ENCODE data around the gene NCKAP5. TPM values are rescaled to one million over a fixed set of nuclear protein-coding genes. Genes with fewer than 3 reads are reported as not detected.

The NCKAP5 gene
- total RNA-seq, 2 donors from 2014 or later = not detected

- no peaks in the 10 kb centered on the region for H3K27me3 Mint-ChIP-seq (ENCODE audit: low read depth)
- no peaks in the 10 kb centered on the region for H3K4me1 Mint-ChIP-seq (ENCODE audit: low read depth)
- ATAC-seq (replicated peaks in 1 of 2) = no peak
- DNase-seq = no peak
- no peak overlapping the region for H3K27ac Mint-ChIP-seq
- no peaks in the 10 kb centered on the region for H3K36me3 Mint-ChIP-seq (ENCODE audit: insufficient read depth in 2 of 2)
- no peaks in the 10 kb centered on the region for H3K9me3 Mint-ChIP-seq
- H3K4me3 Mint-ChIP-seq = no peak overlapping the region
Measured at GRCh38 chr2:133497270-133497893, 70.9 kb downstream of the NCKAP5 start.

- H3K27me3 Mint-ChIP-seq (ENCODE audit: low read depth) = no peaks in the 10 kb centered on the region
- H3K4me3 Mint-ChIP-seq = no peak overlapping the region
- H3K36me3 Mint-ChIP-seq (ENCODE audit: insufficient read depth in 2 of 2) = no peaks in the 10 kb centered on the region
- DNase-seq (no peak), ATAC-seq (replicated peaks in 1 of 2) (no peak)
- no peaks in the 10 kb centered on the region for H3K9me3 Mint-ChIP-seq
- no peak overlapping the region for H3K27ac Mint-ChIP-seq
- H3K4me1 Mint-ChIP-seq (ENCODE audit: low read depth) = no peaks in the 10 kb centered on the region
Measured at GRCh38 chr2:133496501-133497269, 71.6 kb downstream of the NCKAP5 start.

- Mint-ChIP-seq H3K36me3 (ENCODE audit: insufficient read depth in 2 of 2) (no peaks in the 10 kb centered on the region), H3K27me3 (ENCODE audit: low read depth) (no peaks in the 10 kb centered on the region), H3K27ac (no peak overlapping the region), H3K9me3 (no peaks in the 10 kb centered on the region), H3K4me1 (ENCODE audit: low read depth) (no peaks in the 10 kb centered on the region), H3K4me3 (no peak overlapping the region)
- ATAC-seq (replicated peaks in 1 of 2) (no peak), DNase-seq (no peak)
Measured at GRCh38 chr2:133495226-133495625, 73.0 kb downstream of the NCKAP5 start.

GRCh38 chr2:133492719-133493380, 75.4 kb downstream of the NCKAP5 start:
- no peaks in the 10 kb centered on the region for H3K27me3 Mint-ChIP-seq (ENCODE audit: low read depth)
- H3K9me3 Mint-ChIP-seq = no peaks in the 10 kb centered on the region
- ATAC-seq (replicated peaks in 1 of 2) (no peak), DNase-seq (no peak)
- no peaks in the 10 kb centered on the region for H3K36me3 Mint-ChIP-seq (ENCODE audit: insufficient read depth in 2 of 2)
- H3K4me1 Mint-ChIP-seq (ENCODE audit: low read depth) = no peaks in the 10 kb centered on the region
- H3K27ac Mint-ChIP-seq = no peak overlapping the region
- H3K4me3 Mint-ChIP-seq = no peak overlapping the region

- no peaks in the 10 kb centered on the region for H3K27me3 Mint-ChIP-seq (ENCODE audit: low read depth)
Measured at GRCh38 chr2:133490411-133490980, 77.8 kb downstream of the NCKAP5 start.

GRCh38 chr2:133489641-133490410, 78.4 kb downstream of the NCKAP5 start:
- Mint-ChIP-seq H3K9me3 (peaks cover 2 to 3% of the 10 kb centered on the region in 2 donors), H3K4me3 (no peak overlapping the region), H3K36me3 (ENCODE audit: insufficient read depth in 2 of 2) (no peaks in the 10 kb centered on the region), H3K27ac (no peak overlapping the region), H3K27me3 (ENCODE audit: low read depth) (no peaks in the 10 kb centered on the region), H3K4me1 (ENCODE audit: low read depth) (no peaks in the 10 kb centered on the region)
- ATAC-seq (replicated peaks in 1 of 2) = no peak
- no peak for DNase-seq

More at GRCh38 chr2:133490411-133490980, 77.8 kb downstream of the NCKAP5 start:
- no peak for DNase-seq
- H3K9me3 Mint-ChIP-seq = peaks cover 2 to 3% of the 10 kb centered on the region in 2 donors
- H3K36me3 Mint-ChIP-seq (ENCODE audit: insufficient read depth in 2 of 2) = no peaks in the 10 kb centered on the region
- no peaks in the 10 kb centered on the region for H3K4me1 Mint-ChIP-seq (ENCODE audit: low read depth)
- H3K4me3 Mint-ChIP-seq = no peak overlapping the region
- H3K27ac Mint-ChIP-seq = no peak overlapping the region
- ATAC-seq (replicated peaks in 1 of 2) = no peak

GRCh38 chr2:133489146-133489545, 79.1 kb downstream of the NCKAP5 start:
- Mint-ChIP-seq H3K36me3 (ENCODE audit: insufficient read depth in 2 of 2) (no peaks in the 10 kb centered on the region), H3K27ac (no peak overlapping the region), H3K4me1 (ENCODE audit: low read depth) (no peaks in the 10 kb centered on the region)

GRCh38 chr2:133486771-133487191, 81.5 kb downstream of the NCKAP5 start:
- Mint-ChIP-seq H3K4me3 (no peak overlapping the region), H3K4me1 (ENCODE audit: low read depth) (no peaks in the 10 kb centered on the region), H3K27me3 (ENCODE audit: low read depth) (no peaks in the 10 kb centered on the region), H3K27ac (no peak overlapping the region), H3K36me3 (ENCODE audit: insufficient read depth in 2 of 2) (no peaks in the 10 kb centered on the region), H3K9me3 (peaks cover 2 to 4% of the 10 kb centered on the region in 2 donors)
- ATAC-seq (replicated peaks in 1 of 2) = no peak
- no peak for DNase-seq

More at GRCh38 chr2:133489146-133489545, 79.1 kb downstream of the NCKAP5 start:
- H3K27me3 Mint-ChIP-seq (ENCODE audit: low read depth) = no peaks in the 10 kb centered on the region
- H3K9me3 Mint-ChIP-seq = peaks cover 2 to 3% of the 10 kb centered on the region in 2 donors
- no peak for ATAC-seq (replicated peaks in 1 of 2)
- DNase-seq = no peak
- H3K4me3 Mint-ChIP-seq = no peak overlapping the region

GRCh38 chr2:133485868-133486267, 82.4 kb downstream of the NCKAP5 start:
- Mint-ChIP-seq H3K4me1 (ENCODE audit: low read depth) (no peaks in the 10 kb centered on the region), H3K4me3 (no peak overlapping the region), H3K9me3 (peaks cover 2 to 4% of the 10 kb centered on the region in 2 donors), H3K36me3 (ENCODE audit: insufficient read depth in 2 of 2) (no peaks in the 10 kb centered on the region), H3K27me3 (ENCODE audit: low read depth) (no peaks in the 10 kb centered on the region), H3K27ac (no peak overlapping the region)
- DNase-seq (no peak), ATAC-seq (replicated peaks in 1 of 2) (no peak)

- no peaks in the 10 kb centered on the region for H3K4me1 Mint-ChIP-seq (ENCODE audit: low read depth)
- peaks cover 2 to 4% of the 10 kb centered on the region in 2 donors for H3K9me3 Mint-ChIP-seq
- H3K27me3 Mint-ChIP-seq (ENCODE audit: low read depth) = no peaks in the 10 kb centered on the region
- no peaks in the 10 kb centered on the region for H3K36me3 Mint-ChIP-seq (ENCODE audit: insufficient read depth in 2 of 2)
- DNase-seq (no peak), ATAC-seq (replicated peaks in 1 of 2) (no peak)
- no peak overlapping the region for H3K27ac Mint-ChIP-seq
- H3K4me3 Mint-ChIP-seq = no peak overlapping the region
Measured at GRCh38 chr2:133484784-133485183, 83.5 kb downstream of the NCKAP5 start.

- Mint-ChIP-seq H3K27me3 (ENCODE audit: low read depth) (no peaks in the 10 kb centered on the region), H3K4me1 (ENCODE audit: low read depth) (no peaks in the 10 kb centered on the region), H3K9me3 (peaks cover 2 to 4% of the 10 kb centered on the region in 2 donors), H3K4me3 (no peak overlapping the region), H3K36me3 (ENCODE audit: insufficient read depth in 2 of 2) (no peaks in the 10 kb centered on the region), H3K27ac (no peak overlapping the region)
- ATAC-seq (replicated peaks in 1 of 2) (no peak), DNase-seq (no peak)
Measured at GRCh38 chr2:133484106-133484505, 84.2 kb downstream of the NCKAP5 start.

GRCh38 chr2:133483181-133483580, 85.1 kb downstream of the NCKAP5 start:
- Mint-ChIP-seq H3K4me3 (no peak overlapping the region), H3K4me1 (ENCODE audit: low read depth) (no peaks in the 10 kb centered on the region), H3K27ac (no peak overlapping the region), H3K27me3 (ENCODE audit: low read depth) (no peaks in the 10 kb centered on the region), H3K9me3 (peaks cover 2 to 4% of the 10 kb centered on the region in 2 donors), H3K36me3 (ENCODE audit: insufficient read depth in 2 of 2) (no peaks in the 10 kb centered on the region)
- no peak for ATAC-seq (replicated peaks in 1 of 2)
- no peak for DNase-seq

Measured in activated T-cell treated with anti-CD3 and anti-CD28 coated beads, Interleukin-2, amount 50 U/mL, for 72 hours (primary cell).